Stomach (tissue), 9 donors: ENCODE results near the gene CMTM7. TPM values are rescaled to one million over a fixed set of nuclear protein-coding genes. Genes with fewer than 3 reads are reported as not detected.
A peak's percentile ranks its signal among the peaks of the same experiment; 100 is the strongest.

Source experiments
- DNase-seq, 2 donors: peaks; one replicate each; pipeline versions ENCODE4 v3.0.0 to v3.0.0-alpha.2; 2013 to 2019
- H3K27ac ChIP-seq, 5 donors: fragments of 200-600 bp in 4 of 5; sonication (generic) in 4 of 5; one replicate each; pipeline ENCODE4 v1.5.1; 2013 to 2019; ENCODE audit warnings: mild to moderate bottlenecking in 1 of 5, moderate library complexity in 1 of 5
- H3K27me3 ChIP-seq, 3 donors: fragments of 200-600 bp; sonication (generic); one replicate each; pipeline ENCODE4 v1.5.1; 2017 to 2019; ENCODE audit warnings: mixed run types in 1 of 3
- H3K36me3 ChIP-seq, 4 donors: fragments of 200-600 bp; sonication (generic); 1 replicate in 3 of 4; 2 replicates in 1 of 4; pipeline ENCODE4 v1.5.1; 2016 to 2019
- H3K4me1 ChIP-seq, 4 donors: fragments of 200-600 bp; sonication (generic); one replicate each; pipeline ENCODE4 v1.5.1; 2016 to 2019
- H3K4me3 ChIP-seq, 4 donors: fragments of 200-600 bp; sonication (generic) in 3 of 4; one replicate each; pipeline ENCODE4 v1.5.1; 2016 to 2019; ENCODE audit warnings: mild to moderate bottlenecking in 1 of 4
- H3K9me3 ChIP-seq, 4 donors: fragments of 200-600 bp; sonication (generic); one replicate each; pipeline ENCODE4 v1.5.1; 2016 to 2019
- EP300 ChIP-seq: sonication (generic); formaldehyde crosslinking; IDR thresholded peaks from one replicate; pipeline ENCODE4 v1.6.1; 2017; ENCODE audit warnings: antibody characterized with exemption
- POLR2A ChIP-seq, 4 donors: fragments of 450-650 bp; IDR thresholded peaks; one replicate each; pipeline ENCODE4 v1.6.1; 2016; ENCODE audit warnings: antibody characterized with exemption in 4 of 4, control low read depth in 2 of 4, mild to moderate bottlenecking in 1 of 4, moderate library complexity in 1 of 4
- POLR2AphosphoS5 ChIP-seq, 3 donors: sonication (generic); formaldehyde crosslinking; IDR thresholded peaks; one replicate each; pipeline ENCODE4 v1.6.1; 2016; ENCODE audit warnings: antibody characterized with exemption in 3 of 3
- WGBS, 5 donors: extraction: QIAGEN DNeasy Blood & Tissue Kit in 3 of 5; methylation state at CpG; one replicate each; pipeline versions ENCODE4 v1.1.5 to v1.1.7; 2013 to 2018; 5-methylcytosine and 5-hydroxymethylcytosine counted together
- intact Hi-C: fragments of 100-400 bp; cut with DNase I; formaldehyde crosslinking; loops from one replicate; pipeline ENCODE4 v1.15.1; 2023; ENCODE audit warnings: low total_unique reads
- polyA plus RNA-seq, 3 donors: library from polyadenylated mRNA; stranded (reverse); fragments of 200-250 nt; gene quantifications; one replicate each; pipeline ENCODE4 v1.2.3, GENCODE V29; 2013
- total RNA-seq, 5 donors: library from RNA; depleted of rRNA; stranded (reverse); fragments of >200 nt; gene quantifications; one replicate each; pipeline versions ENCODE4 v1.1.0 to v1.2.3, GENCODE V29; 2014 to 2016
- TF ChIP-seq, protein P1 (sequence below), 7 experiments: fragments of 450-650 bp in 4 of 7; fragments of 200-600 bp in 3 of 7; sonication (generic) in 3 of 7; IDR thresholded peaks; one replicate each; pipeline ENCODE4 v1.5.1; 2016 to 2019; ENCODE audit warnings: antibody characterized with exemption in 7 of 7, control low read depth in 2 of 7, mild to moderate bottlenecking in 1 of 7
- donor health status: healthy with polysubstance abuse.
- donor health status: Bipolar disorder and iron deficiency.
- donor health status: healthy.

The CMTM7 gene
- total and polyA plus RNA-seq, 8 donors = 3.1 to 54.9 (median 7.4) TPM; not detected in 1

DNA sequence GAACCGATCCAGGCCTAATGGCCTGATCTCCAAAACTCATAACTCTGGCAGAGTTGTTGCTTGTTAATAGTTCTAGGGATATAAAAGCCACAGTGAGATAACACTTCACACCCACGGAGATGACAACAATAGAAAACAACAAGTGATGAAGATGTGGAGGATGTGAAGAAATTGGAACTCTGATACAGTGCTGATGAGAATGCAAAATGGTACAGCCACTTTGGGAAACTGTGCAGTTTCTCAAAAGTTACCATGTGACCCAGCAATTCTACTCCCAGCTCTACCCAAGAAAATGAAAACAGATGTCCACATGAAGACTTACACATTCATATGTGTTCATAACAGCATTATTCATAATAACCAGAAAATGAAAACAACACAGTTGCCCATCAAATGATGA is 3.8 kb downstream of the CMTM7 start:
- H3K9me3 ChIP-seq = no peaks in the 10 kb centered on the region
- intact Hi-C loops = no loop called here
- no peaks in the 10 kb centered on the region for H3K27me3 ChIP-seq
- no peak overlapping the region for H3K27ac ChIP-seq
- no peak for DNase-seq
- H3K36me3 ChIP-seq = no peaks in the 10 kb centered on the region
- peaks cover under 1 to 58% (median 25%) of the 10 kb centered on the region in 4 donors for H3K4me1 ChIP-seq
- H3K4me3 ChIP-seq = no peak overlapping the region
- 25 to 52% (median 49%) methylated on average over 2 of the region's 2 CpGs for WGBS, 5 donors
- no peak for TF ChIP-seq EP300
- TF ChIP-seq POLR2AphosphoS5 (IDR thresholded peaks at IDR 0.05) = no peak

DNA sequence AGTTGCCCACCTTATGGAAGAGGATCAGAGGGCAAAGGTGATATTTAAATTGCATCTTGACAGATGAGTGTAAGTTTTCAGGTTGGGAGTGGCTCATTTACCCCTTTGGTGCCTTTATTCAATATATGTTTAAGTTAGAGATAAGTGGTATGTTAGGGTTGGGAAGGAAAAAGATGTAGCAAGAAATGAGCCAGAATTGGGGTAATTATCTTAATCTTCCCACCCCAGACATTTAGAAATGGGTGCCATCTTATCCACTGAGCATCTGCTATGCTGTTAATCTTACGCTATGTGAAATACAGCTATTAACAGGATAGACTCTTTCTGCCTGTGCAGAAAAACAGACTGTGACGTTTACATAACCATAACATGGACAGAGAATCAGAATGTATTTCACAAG is 6.3 kb downstream of the CMTM7 start:
- no peak for DNase-seq
- peak overlapping the region in 1 of 5 donors; percentile 39 for H3K27ac ChIP-seq
- peaks cover 10 to 71% (median 41%) of the 10 kb centered on the region in 4 donors for H3K4me1 ChIP-seq
- WGBS, 5 donors = 40 to 61% (median 58%) methylated on average over 2 of the region's 2 CpGs
- H3K36me3 ChIP-seq = no peaks in the 10 kb centered on the region
- no peaks in the 10 kb centered on the region for H3K27me3 ChIP-seq
- no peak overlapping the region for H3K4me3 ChIP-seq
- H3K9me3 ChIP-seq = no peaks in the 10 kb centered on the region
- TF ChIP-seq POLR2AphosphoS5 (IDR thresholded peaks at IDR 0.05) (no peak), POLR2A (IDR thresholded peaks at IDR 0.05) (no peak), EP300 (no peak)
- TF ChIP-seq, protein P1, sequence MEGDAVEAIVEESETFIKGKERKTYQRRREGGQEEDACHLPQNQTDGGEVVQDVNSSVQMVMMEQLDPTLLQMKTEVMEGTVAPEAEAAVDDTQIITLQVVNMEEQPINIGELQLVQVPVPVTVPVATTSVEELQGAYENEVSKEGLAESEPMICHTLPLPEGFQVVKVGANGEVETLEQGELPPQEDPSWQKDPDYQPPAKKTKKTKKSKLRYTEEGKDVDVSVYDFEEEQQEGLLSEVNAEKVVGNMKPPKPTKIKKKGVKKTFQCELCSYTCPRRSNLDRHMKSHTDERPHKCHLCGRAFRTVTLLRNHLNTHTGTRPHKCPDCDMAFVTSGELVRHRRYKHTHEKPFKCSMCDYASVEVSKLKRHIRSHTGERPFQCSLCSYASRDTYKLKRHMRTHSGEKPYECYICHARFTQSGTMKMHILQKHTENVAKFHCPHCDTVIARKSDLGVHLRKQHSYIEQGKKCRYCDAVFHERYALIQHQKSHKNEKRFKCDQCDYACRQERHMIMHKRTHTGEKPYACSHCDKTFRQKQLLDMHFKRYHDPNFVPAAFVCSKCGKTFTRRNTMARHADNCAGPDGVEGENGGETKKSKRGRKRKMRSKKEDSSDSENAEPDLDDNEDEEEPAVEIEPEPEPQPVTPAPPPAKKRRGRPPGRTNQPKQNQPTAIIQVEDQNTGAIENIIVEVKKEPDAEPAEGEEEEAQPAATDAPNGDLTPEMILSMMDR (IDR thresholded peaks at IDR 0.05) = no peak
- intact Hi-C loops = no loop called here

- intact Hi-C loops = no loop called here
Observed at GRCh38 chr3:32398531-32398930, 6.9 kb downstream of the CMTM7 start.

GRCh38 chr3:32399030-32399620 is 7.5 kb downstream of the CMTM7 start:
- H3K36me3 ChIP-seq = no peaks in the 10 kb centered on the region
- WGBS, 5 donors = 36 to 58% (median 52%) methylated on average over 2 of the region's 2 CpGs
- peaks cover 10 to 69% (median 42%) of the 10 kb centered on the region in 4 donors for H3K4me1 ChIP-seq
- DNase-seq = peak in 1 of 2 donors; percentile 80
- no peak overlapping the region for H3K4me3 ChIP-seq
- TF ChIP-seq EP300 (no peak), POLR2AphosphoS5 (IDR thresholded peaks at IDR 0.05) (no peak), POLR2A (IDR thresholded peaks at IDR 0.05) (no peak)
- TF ChIP-seq, protein P1 (IDR thresholded peaks at IDR 0.05) = peak in 4 of 7 experiments; percentile 37 to 61 (median 52)
- H3K27ac ChIP-seq = peak overlapping the region in 4 of 5 donors; percentile 25 to 97 (median 61)
- H3K27me3 ChIP-seq = no peaks in the 10 kb centered on the region
- H3K9me3 ChIP-seq = no peaks in the 10 kb centered on the region
- intact Hi-C loops = no loop called here

More at GRCh38 chr3:32398531-32398930, 6.9 kb downstream of the CMTM7 start:
- no peaks in the 10 kb centered on the region for H3K27me3 ChIP-seq
- 68 to 78% (median 74%) methylated on average over 10 of the region's 10 CpGs for WGBS, 5 donors
- no peak for TF ChIP-seq EP300
- no peak for TF ChIP-seq POLR2A (IDR thresholded peaks at IDR 0.05)
- TF ChIP-seq, protein P1 (IDR thresholded peaks at IDR 0.05) = no peak
- no peak for TF ChIP-seq POLR2AphosphoS5 (IDR thresholded peaks at IDR 0.05)
- peaks cover 10 to 71% (median 42%) of the 10 kb centered on the region in 4 donors for H3K4me1 ChIP-seq
- no peaks in the 10 kb centered on the region for H3K36me3 ChIP-seq
- peak overlapping the region in 3 of 5 donors; percentile 25 to 49 (median 34) for H3K27ac ChIP-seq
- no peak overlapping the region for H3K4me3 ChIP-seq
- peak in 1 of 2 donors; percentile 38 for DNase-seq
- H3K9me3 ChIP-seq = no peaks in the 10 kb centered on the region

DNA sequence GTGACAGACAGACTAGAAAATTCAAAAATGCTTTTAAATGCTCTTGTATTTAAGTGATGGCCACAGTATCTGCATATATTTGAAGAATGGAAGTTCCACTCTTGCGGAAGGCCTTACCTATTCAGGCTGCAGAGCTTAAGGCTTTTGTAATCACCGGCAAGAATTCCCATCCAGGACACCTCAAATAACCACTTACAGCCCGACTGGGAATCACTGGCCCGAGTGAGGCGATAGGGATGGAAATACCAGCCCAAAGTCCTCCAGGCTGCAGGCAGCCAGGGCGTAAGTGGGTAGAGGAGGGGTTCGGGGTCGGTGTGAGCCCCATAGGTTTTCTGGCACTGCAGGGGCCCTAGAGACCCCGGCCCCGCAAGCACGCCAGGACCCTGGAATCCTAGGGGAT is 9.5 kb downstream of the CMTM7 start:
- 12 to 25% (median 18%) methylated on average over 2 to 11 of the region's 11 CpGs for WGBS, 5 donors
- DNase-seq = no peak
- TF ChIP-seq POLR2A (IDR thresholded peaks at IDR 0.05) (no peak), EP300 (no peak), POLR2AphosphoS5 (IDR thresholded peaks at IDR 0.05) (no peak)
- TF ChIP-seq, protein P1 (IDR thresholded peaks at IDR 0.05) = no peak
- Histone ChIP-seq H3K27ac (peak overlapping the region; percentile 84 to 97 (median 88)), H3K27me3 (no peaks in the 10 kb centered on the region), H3K4me3 (peak overlapping the region; percentile 37 to 54 (median 50)), H3K4me1 (peaks cover 21 to 81% (median 55%) of the 10 kb centered on the region in 4 donors), H3K36me3 (no peaks in the 10 kb centered on the region), H3K9me3 (no peaks in the 10 kb centered on the region)
- intact Hi-C loops = no loop called here
